ENCODE measurements around the gene GIT2.

DNA sequence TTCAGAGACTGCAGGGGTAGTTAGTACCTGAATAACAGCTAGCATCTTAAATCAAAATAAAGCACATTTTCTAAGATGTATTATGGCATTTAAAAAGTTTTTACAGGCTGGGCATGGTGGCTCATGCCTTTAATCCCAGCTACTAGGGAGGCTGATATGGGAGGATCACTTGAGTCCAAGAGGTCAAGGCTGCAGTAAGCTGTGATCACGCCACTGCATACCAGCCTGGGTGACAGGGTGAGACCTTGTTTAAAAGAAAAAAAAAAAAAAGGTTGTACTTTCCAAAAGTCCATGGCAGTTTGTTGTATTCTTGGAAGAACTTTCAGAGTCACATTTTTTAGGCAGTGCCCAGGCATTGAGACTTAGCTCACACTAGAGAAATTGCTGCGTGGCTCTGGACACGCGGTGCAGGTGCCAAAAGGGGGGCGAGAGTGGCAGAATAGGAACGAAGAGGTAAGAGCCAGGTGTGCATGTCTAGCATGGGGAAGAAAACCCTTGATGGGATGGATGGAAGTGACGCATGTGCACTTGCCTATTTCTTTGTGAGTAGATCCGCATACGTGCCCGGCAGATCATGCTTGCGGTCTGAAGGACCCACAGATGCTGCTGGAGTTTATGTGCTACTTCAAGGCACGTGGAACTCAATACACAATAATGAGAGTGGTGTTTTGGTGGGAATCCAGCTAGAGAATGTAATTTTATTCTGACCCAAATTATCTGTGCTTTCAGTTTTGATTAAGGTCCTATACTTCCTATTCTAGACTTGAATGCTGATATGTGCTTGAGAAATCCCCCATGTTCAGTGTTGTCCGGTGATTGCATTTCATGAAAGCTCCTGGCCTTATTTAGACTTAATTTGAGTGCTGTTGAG is 14.9 kb upstream of the GIT2 start:
- TF ChIP-seq, protein P1, sequence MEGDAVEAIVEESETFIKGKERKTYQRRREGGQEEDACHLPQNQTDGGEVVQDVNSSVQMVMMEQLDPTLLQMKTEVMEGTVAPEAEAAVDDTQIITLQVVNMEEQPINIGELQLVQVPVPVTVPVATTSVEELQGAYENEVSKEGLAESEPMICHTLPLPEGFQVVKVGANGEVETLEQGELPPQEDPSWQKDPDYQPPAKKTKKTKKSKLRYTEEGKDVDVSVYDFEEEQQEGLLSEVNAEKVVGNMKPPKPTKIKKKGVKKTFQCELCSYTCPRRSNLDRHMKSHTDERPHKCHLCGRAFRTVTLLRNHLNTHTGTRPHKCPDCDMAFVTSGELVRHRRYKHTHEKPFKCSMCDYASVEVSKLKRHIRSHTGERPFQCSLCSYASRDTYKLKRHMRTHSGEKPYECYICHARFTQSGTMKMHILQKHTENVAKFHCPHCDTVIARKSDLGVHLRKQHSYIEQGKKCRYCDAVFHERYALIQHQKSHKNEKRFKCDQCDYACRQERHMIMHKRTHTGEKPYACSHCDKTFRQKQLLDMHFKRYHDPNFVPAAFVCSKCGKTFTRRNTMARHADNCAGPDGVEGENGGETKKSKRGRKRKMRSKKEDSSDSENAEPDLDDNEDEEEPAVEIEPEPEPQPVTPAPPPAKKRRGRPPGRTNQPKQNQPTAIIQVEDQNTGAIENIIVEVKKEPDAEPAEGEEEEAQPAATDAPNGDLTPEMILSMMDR (IDR thresholded peaks at IDR 0.05): no peak
- no peak for TF ChIP-seq POLR2A (IDR thresholded peaks at IDR 0.05)
